Measurements from ENCODE around the gene SETDB1. TPM values are rescaled to one million over a fixed set of nuclear protein-coding genes. Genes with fewer than 3 reads are reported as not detected.
A peak's percentile ranks its signal among the peaks of the same experiment; 100 is the strongest.

SETDB1 gene
- total and polyA plus RNA-seq, 2 of the 13 experiments (the other 11 are each of a cell fraction or from before 2014, with no cell fraction given): 33.1 to 34.6 TPM

- TF ChIP-seq ZNF687 (CRISPR knock-in tag; IDR thresholded peaks at IDR 0.05) (peak; percentile 90), ZBTB10 (CRISPR knock-in tag; IDR thresholded peaks at IDR 0.05; ENCODE audit: borderline replicate concordance) (no peak), YY1 (IDR thresholded peaks at IDR 0.05; ENCODE audit: insufficient read depth, insufficient replicate concordance, low read depth, low read length) (peak; percentile 73), ZNF441 (CRISPR knock-in tag; IDR thresholded peaks at IDR 0.05; ENCODE audit: borderline replicate concordance) (peak; percentile 30; the same call in 1 of the 2 replicates), GATAD2A (CRISPR knock-in tag; IDR thresholded peaks at IDR 0.05) (no peak; the same call in none of the 2 replicates), HMGXB4 (CRISPR knock-in tag; IDR thresholded peaks at IDR 0.05; ENCODE audit: borderline replicate concordance in 1 of 2, low read depth in 1 of 2) (peak; percentile 32 to 77; a peak in 3 of 4 replicates), ZNF33A (CRISPR knock-in tag; IDR thresholded peaks at IDR 0.05; ENCODE audit: borderline replicate concordance) (no peak), ZNF513 (CRISPR knock-in tag; conservative IDR thresholded peaks at IDR 0.05) (no peak), ZNF224 (CRISPR knock-in tag; IDR thresholded peaks at IDR 0.05) (0 out of 2 replicates have a peak, but pooled peaks have one; percentile 64), SRF (IDR thresholded peaks at IDR 0.05; ENCODE audit: low read depth, low read length) (no peak), HOXA3 (CRISPR knock-in tag; IDR thresholded peaks at IDR 0.05) (peak; percentile 81), MXD1 (CRISPR knock-in tag; IDR thresholded peaks at IDR 0.05) (no peak), ZNF121 (CRISPR knock-in tag; IDR thresholded peaks at IDR 0.05) (0 out of 2 replicates have a peak, but pooled peaks have one; percentile 27), KDM5B (CRISPR knock-in tag; IDR thresholded peaks at IDR 0.05; ENCODE audit: borderline replicate concordance) (no peak; the same call in 1 of the 2 replicates), SMC3 (IDR thresholded peaks at IDR 0.05; ENCODE audit: low read length) (no peak), HNRNPLL (IDR thresholded peaks at IDR 0.05; ENCODE audit: low read depth, low read length, poor library complexity, severe bottlenecking) (peak; percentile 95)
Measured at GRCh38 chr1:151008244-151009205, 82.4 kb downstream of the SETDB1 start, which contains the start of gene PRUNE1 (continued).
